H9 (cell line): ENCODE results near the gene STX17. TPM values are rescaled to one million over a fixed set of nuclear protein-coding genes. Genes with fewer than 3 reads are reported as not detected.

ENCODE experiments used
- DNase-seq: peaks from one replicate; pipeline ENCODE4 v3.0.0-alpha.2; 2017
- H2AFZ ChIP-seq: one replicate; pipeline ENCODE4 v1.6.1; 2013; ENCODE audit warnings: mild to moderate bottlenecking, low read length, control low read depth, moderate library complexity
- H2AK5ac ChIP-seq: 2 replicates; pipeline ENCODE4 v1.6.1; 2013; ENCODE audit warnings: low read length, control low read depth, mixed read lengths; ENCODE audit not compliant: insufficient read length
- H2BK120ac ChIP-seq: one replicate; pipeline ENCODE4 v1.6.1; 2013; ENCODE audit warnings: low read depth, mild to moderate bottlenecking, low read length, control low read depth, inconsistent platforms; ENCODE audit not compliant: poor library complexity, severe bottlenecking
- H2BK12ac ChIP-seq: 2 replicates; pipeline ENCODE4 v1.6.1; 2013; ENCODE audit warnings: low read length, control low read depth, mixed read lengths, low read depth; ENCODE audit not compliant: insufficient read length
- H2BK15ac ChIP-seq: 2 replicates; pipeline ENCODE4 v1.6.1; 2013; ENCODE audit warnings: low read depth, low read length, control low read depth
- H2BK20ac ChIP-seq: one replicate; pipeline ENCODE4 v1.6.1; 2013; ENCODE audit warnings: low read depth, mild to moderate bottlenecking, low read length, control low read depth, inconsistent platforms; ENCODE audit not compliant: poor library complexity, severe bottlenecking
- H2BK5ac ChIP-seq: 2 replicates; pipeline ENCODE4 v1.6.1; 2013; ENCODE audit warnings: low read length, control low read depth, mixed read lengths; ENCODE audit not compliant: insufficient read length
- H3K14ac ChIP-seq: 2 replicates; pipeline ENCODE4 v1.6.1; 2013; ENCODE audit warnings: low read length, control low read depth; ENCODE audit not compliant: insufficient read depth
- H3K18ac ChIP-seq: 2 replicates; pipeline ENCODE4 v1.6.1; 2013; ENCODE audit warnings: low read depth, mild to moderate bottlenecking, mixed read lengths, low read length, control low read depth; ENCODE audit not compliant: insufficient read length
- H3K23ac ChIP-seq: 2 replicates; pipeline ENCODE4 v1.6.1; 2013; ENCODE audit warnings: low read length, control low read depth, mixed read lengths, low read depth; ENCODE audit not compliant: insufficient read length
- H3K23me2 ChIP-seq: 2 replicates; pipeline ENCODE4 v1.6.1; 2013; ENCODE audit warnings: low read depth, mild to moderate bottlenecking, mixed read lengths, low read length, control low read depth; ENCODE audit not compliant: insufficient read length, poor library complexity, severe bottlenecking
- H3K27ac ChIP-seq: 2 replicates; pipeline ENCODE4 v1.5.1; 2013; ENCODE audit warnings: low read length, control low read depth, mixed read lengths, low read depth; ENCODE audit not compliant: insufficient read length
- H3K27me3 ChIP-seq: 2 replicates; pipeline ENCODE4 v1.6.1; 2013; ENCODE audit warnings: low read length, control low read depth, inconsistent platforms; ENCODE audit not compliant: insufficient read depth
- H3K4ac ChIP-seq: 2 replicates; pipeline ENCODE4 v1.6.1; 2013; ENCODE audit warnings: low read depth, mild to moderate bottlenecking, control low read depth, inconsistent platforms, low read length, moderate library complexity
- H3K4me1 ChIP-seq: 2 replicates; pipeline ENCODE4 v1.6.1; 2013; ENCODE audit warnings: low read length, control low read depth, inconsistent platforms; ENCODE audit not compliant: insufficient read depth
- H3K4me2 ChIP-seq: 2 replicates; pipeline ENCODE4 v1.6.1; 2013; ENCODE audit warnings: low read length, control low read depth, mixed read lengths; ENCODE audit not compliant: insufficient read length, insufficient read depth
- H3K56ac ChIP-seq: 2 replicates; pipeline ENCODE4 v1.6.1; 2013; ENCODE audit warnings: low read depth, mild to moderate bottlenecking, mixed read lengths, low read length, control low read depth; ENCODE audit not compliant: insufficient read length
- H3K79me1 ChIP-seq: 2 replicates; pipeline ENCODE4 v1.6.1; 2013; ENCODE audit warnings: low read depth, mild to moderate bottlenecking, moderate library complexity, low read length, control low read depth, inconsistent platforms; ENCODE audit not compliant: insufficient read depth, poor library complexity, severe bottlenecking
- H3K79me2 ChIP-seq: 2 replicates; pipeline ENCODE4 v1.6.1; 2013; ENCODE audit warnings: low read length, control low read depth, inconsistent platforms; ENCODE audit not compliant: insufficient read depth
- H3K9ac ChIP-seq: 2 replicates; pipeline ENCODE4 v1.6.1; 2013; ENCODE audit warnings: low read length, control low read depth, mixed read lengths; ENCODE audit not compliant: insufficient read length; ENCODE audit errors: extremely low read depth
- H3K9me3 ChIP-seq: one replicate; pipeline ENCODE4 v1.6.1; 2013; ENCODE audit warnings: low read depth, low read length, inconsistent platforms; ENCODE audit not compliant: control insufficient read depth
- H3T11ph ChIP-seq: one replicate; pipeline ENCODE4 v1.6.1; 2013; ENCODE audit warnings: mild to moderate bottlenecking, low read length, control low read depth, inconsistent platforms
- H4K20me1 ChIP-seq: one replicate; pipeline ENCODE4 v1.6.1; 2013; ENCODE audit not compliant: control insufficient read depth, insufficient read length, insufficient read depth
- H4K5ac ChIP-seq: 2 replicates; pipeline ENCODE4 v1.6.1; 2013; ENCODE audit warnings: low read depth, mild to moderate bottlenecking, mixed read lengths, low read length, control low read depth; ENCODE audit not compliant: insufficient read length
- H4K8ac ChIP-seq: replicated peaks from 2 replicates; pipeline ENCODE4 v1.6.1; 2013; ENCODE audit warnings: low read length, control low read depth, mixed read lengths, low read depth; ENCODE audit not compliant: insufficient read length
- H4K91ac ChIP-seq: 2 replicates; pipeline ENCODE4 v1.6.1; 2013; ENCODE audit warnings: low read depth, mild to moderate bottlenecking, moderate library complexity, mixed read lengths, low read length, control low read depth; ENCODE audit not compliant: insufficient read length
- H3K27ac Mint-ChIP-seq, 3 experiments: 2 replicates in 2 of 3; 3 replicates in 1 of 3; pipeline ENCODE4 v1.8.0; 2020 to 2021; ENCODE audit warnings: mixed read lengths in 3 of 3, mild to moderate bottlenecking in 1 of 3, moderate library complexity in 1 of 3
- H3K27me3 Mint-ChIP-seq: 2 replicates; pipeline ENCODE4 v1.8.0; 2021; ENCODE audit warnings: low read depth, mild to moderate bottlenecking, moderate library complexity, mixed read lengths
- H3K36me3 Mint-ChIP-seq, 3 experiments: 2 replicates in 2 of 3; 3 replicates in 1 of 3; pipeline ENCODE4 v1.8.0; 2020 to 2021; ENCODE audit warnings: low read depth in 3 of 3, mixed read lengths in 3 of 3; ENCODE audit not compliant: insufficient read depth in 1 of 3
- H3K4me1 Mint-ChIP-seq, 2 experiments: 2 replicates each; pipeline ENCODE4 v1.8.0; 2020; ENCODE audit warnings: mixed read lengths in 2 of 2
- H3K4me3 Mint-ChIP-seq, 2 experiments: 2 replicates in 1 of 2; 3 replicates in 1 of 2; pipeline ENCODE4 v1.8.0; 2020 to 2021; ENCODE audit warnings: mild to moderate bottlenecking in 2 of 2, mixed read lengths in 2 of 2, moderate library complexity in 1 of 2
- H3K9me3 Mint-ChIP-seq, 2 experiments: 2 replicates in 1 of 2; 3 replicates in 1 of 2; pipeline ENCODE4 v1.8.0; 2020; ENCODE audit warnings: mild to moderate bottlenecking in 2 of 2, mixed read lengths in 2 of 2, moderate library complexity in 1 of 2
- CTCF ChIP-seq: fragments of 200-600 bp; sonication (generic); conservative IDR thresholded peaks from 3 replicates; pipeline ENCODE4 v1.8.0; 2021; ENCODE audit warnings: antibody characterized with exemption, mild to moderate bottlenecking
- WGBS: extraction: QIAGEN DNeasy Blood & Tissue Kit; methylation state at CpG from one replicate; pipeline ENCODE4 v1.1.7; 2013; ENCODE audit warnings: missing lambda C conversion rate, low lambda C conversion rate, mixed read lengths; ENCODE audit not compliant: insufficient read length; ENCODE audit errors: extremely low coverage; 5-methylcytosine and 5-hydroxymethylcytosine counted together
- total RNA-seq: library from RNA; stranded (reverse); gene quantifications from 2 replicates; pipeline ENCODE4 v1.2.1, GENCODE V29; 2021

STX17 gene
- total RNA-seq, 1 experiment from 2014 or later: 21.2 TPM

- Histone ChIP-seq H3K23ac (no peak overlapping the region), H4K20me1 (no peaks in the 10 kb centered on the region), H3K79me1 (no peaks in the 10 kb centered on the region), H3K4me1 (no peaks in the 10 kb centered on the region), H4K8ac (no peak overlapping the region), H2BK20ac (no peak overlapping the region), H3K9ac (no peak overlapping the region), H2BK15ac (no peak overlapping the region), H3K79me2 (no peaks in the 10 kb centered on the region), H2BK120ac (no peak overlapping the region), H3K9me3 (no peaks in the 10 kb centered on the region), H3K14ac (0 out of 2 replicates have a peak overlapping the region, but pooled peaks have one; percentile 19), H4K5ac (no peak overlapping the region), H3K23me2 (no peaks in the 10 kb centered on the region), H2BK12ac (no peak overlapping the region), H3K27me3 (no peaks in the 10 kb centered on the region), H2BK5ac (no peak overlapping the region), H3K18ac (no peak overlapping the region), H3K4ac (no peak overlapping the region), H3K56ac (no peak overlapping the region), H2AFZ (no peak overlapping the region), H3T11ph (no peak overlapping the region), H3K4me2 (no peak overlapping the region), H4K91ac (no peak overlapping the region), H3K27ac (no peak overlapping the region), H2AK5ac (no peak overlapping the region)
- WGBS: no CpG with 5 or more reads among the region's 22 CpGs
- peaks cover 10 to 13% of the 10 kb centered on the region in 2 experiments; a peak in 4 of 5 replicates for H3K9me3 Mint-ChIP-seq
- peaks cover 4 to 33% (median 16%) of the 10 kb centered on the region in 3 experiments; a peak in 6 of 7 replicates for H3K36me3 Mint-ChIP-seq
- H3K4me1 Mint-ChIP-seq: peaks cover 11 to 14% of the 10 kb centered on the region in 2 experiments
- H3K27me3 Mint-ChIP-seq: no peaks in the 10 kb centered on the region
- TF ChIP-seq CTCF: no peak
- H3K4me3 Mint-ChIP-seq: no peak overlapping the region
- H3K27ac Mint-ChIP-seq: peak overlapping the region; percentile 13 to 43 (median 23); a peak in 1 of 7 replicates
- peak; percentile 66 for DNase-seq
Measured at GRCh38 chr9:99998266-99998665, 91.8 kb downstream of the STX17 start.
